Breast epithelium (tissue), 3 donors: Measurements from ENCODE around the gene SUFU.
A peak's percentile ranks its signal among the peaks of the same experiment; 100 is the strongest.

Experiments used
- POLR2A ChIP-seq: fragments of 450-650 bp; IDR thresholded peaks from one replicate; pipeline ENCODE4 v1.6.1; 2016; ENCODE audit warnings: antibody characterized with exemption, mild to moderate bottlenecking, moderate library complexity
- POLR2AphosphoS5 ChIP-seq, 3 donors: sonication (generic); formaldehyde crosslinking; IDR thresholded peaks; one replicate each; pipeline ENCODE4 v1.6.1; 2017; ENCODE audit warnings: antibody characterized with exemption in 3 of 3
- TF ChIP-seq, protein P1 (sequence below), 3 donors: fragments of 450-650 bp; IDR thresholded peaks; one replicate each; pipeline ENCODE4 v1.5.1; 2016 to 2017; ENCODE audit warnings: antibody characterized with exemption in 3 of 3, mild to moderate bottlenecking in 3 of 3, moderate library complexity in 3 of 3

DNA sequence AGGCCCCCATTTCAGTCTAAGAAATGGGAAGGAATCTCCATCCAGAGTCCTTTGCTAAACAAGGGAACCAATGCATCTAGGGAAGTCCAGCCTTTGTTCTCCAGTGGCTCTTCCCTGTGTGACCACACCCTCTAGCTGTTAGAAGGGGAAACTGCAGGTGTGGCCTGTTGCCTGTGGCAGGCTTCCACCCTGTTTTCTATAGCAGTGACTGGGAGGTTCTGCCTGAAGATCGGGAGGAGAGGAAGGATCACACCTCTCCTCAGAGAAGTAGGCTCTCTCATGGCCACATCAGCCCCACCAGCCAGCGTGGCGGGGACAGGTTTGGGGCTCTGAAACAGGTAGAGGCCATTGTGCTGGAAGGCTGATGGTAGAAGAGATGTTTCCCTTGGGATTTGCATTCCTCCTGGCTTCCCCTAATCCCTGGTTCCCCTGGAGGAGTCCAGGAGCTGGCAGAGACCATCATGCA, 92.8 kb downstream of the SUFU start:
- TF ChIP-seq POLR2A (no peak), POLR2AphosphoS5 (IDR thresholded peaks at IDR 0.05) (no peak)
- TF ChIP-seq, protein P1, sequence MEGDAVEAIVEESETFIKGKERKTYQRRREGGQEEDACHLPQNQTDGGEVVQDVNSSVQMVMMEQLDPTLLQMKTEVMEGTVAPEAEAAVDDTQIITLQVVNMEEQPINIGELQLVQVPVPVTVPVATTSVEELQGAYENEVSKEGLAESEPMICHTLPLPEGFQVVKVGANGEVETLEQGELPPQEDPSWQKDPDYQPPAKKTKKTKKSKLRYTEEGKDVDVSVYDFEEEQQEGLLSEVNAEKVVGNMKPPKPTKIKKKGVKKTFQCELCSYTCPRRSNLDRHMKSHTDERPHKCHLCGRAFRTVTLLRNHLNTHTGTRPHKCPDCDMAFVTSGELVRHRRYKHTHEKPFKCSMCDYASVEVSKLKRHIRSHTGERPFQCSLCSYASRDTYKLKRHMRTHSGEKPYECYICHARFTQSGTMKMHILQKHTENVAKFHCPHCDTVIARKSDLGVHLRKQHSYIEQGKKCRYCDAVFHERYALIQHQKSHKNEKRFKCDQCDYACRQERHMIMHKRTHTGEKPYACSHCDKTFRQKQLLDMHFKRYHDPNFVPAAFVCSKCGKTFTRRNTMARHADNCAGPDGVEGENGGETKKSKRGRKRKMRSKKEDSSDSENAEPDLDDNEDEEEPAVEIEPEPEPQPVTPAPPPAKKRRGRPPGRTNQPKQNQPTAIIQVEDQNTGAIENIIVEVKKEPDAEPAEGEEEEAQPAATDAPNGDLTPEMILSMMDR (IDR thresholded peaks at IDR 0.05): peak in 2 of 3 donors; percentile 54 to 64
